Panc1 (cell line): ENCODE results near the gene SLC17A2.

ENCODE experiments used
- CTCF ChIP-seq: fragments of 450-650 bp; IDR thresholded peaks from 2 replicates; pipeline ENCODE4 v1.5.1; 2017; ENCODE audit warnings: mild to moderate bottlenecking
- REST ChIP-seq, 2 experiments: IDR thresholded peaks; 2 replicates each; pipeline ENCODE4 v1.6.1; 2011 to 2012; ENCODE audit warnings: low read depth in 2 of 2, control low read depth in 1 of 2, low read length in 1 of 2, mild to moderate bottlenecking in 1 of 2, moderate library complexity in 1 of 2; ENCODE audit not compliant: insufficient read depth in 1 of 2

- no peak for TF ChIP-seq CTCF
- no peak for TF ChIP-seq REST (IDR thresholded peaks at IDR 0.05; ENCODE audit: insufficient read depth in 1 of 2, low read depth in 2 of 2, low read length in 1 of 2)
Observed at GRCh38 chr6:25919657-25920056, 10.8 kb downstream of the SLC17A2 start.
